CD4-positive, alpha-beta memory T cell (primary cell): ENCODE results near the gene AMZ2. TPM values are rescaled to one million over a fixed set of nuclear protein-coding genes. Genes with fewer than 3 reads are reported as not detected.
"Not testable (repeated sequence)": the region's sequence is repeated elsewhere in the genome, so short reads cannot be mapped to it uniquely, and the experiment has no call there.

ENCODE experiments used
- CTCF ChIA-PET: fragments of 350-600 bp; sonication (Branson Sonifier 250); formaldehyde crosslinking; loops from one replicate; lab custom pipeline; 2021; ENCODE audit warnings: inconsistent platforms; ENCODE audit not compliant: partially characterized antibody; lab: Charles Lee
- POLR2A ChIA-PET: fragments of 350-600 bp; sonication (Branson Sonifier 250); formaldehyde crosslinking; loops from one replicate; lab custom pipeline; 2021; ENCODE audit not compliant: partially characterized antibody; lab: Charles Lee
- DNase-seq, 5 donors: peaks; one replicate each; pipeline versions ENCODE4 v3.0.0 to v3.0.0-alpha.2; 2020 to 2022; ENCODE audit warnings: mixed read lengths in 1 of 5
- H3K27ac ChIP-seq: one replicate; pipeline ENCODE4 v1.7.0; 2013; ENCODE audit warnings: low read depth, low read length
- H3K27me3 ChIP-seq: 2 replicates; pipeline ENCODE4 v1.7.0; 2013; ENCODE audit warnings: mild to moderate bottlenecking, low read length, moderate library complexity; ENCODE audit not compliant: insufficient read depth
- H3K36me3 ChIP-seq: 2 replicates; pipeline ENCODE4 v1.7.0; 2013; ENCODE audit warnings: mild to moderate bottlenecking, low read length, moderate library complexity; ENCODE audit not compliant: insufficient read depth
- H3K4me1 ChIP-seq: 2 replicates; pipeline ENCODE4 v1.7.0; 2013; ENCODE audit warnings: mild to moderate bottlenecking, low read length, moderate library complexity; ENCODE audit not compliant: insufficient read depth
- H3K4me3 ChIP-seq, 2 donors: one replicate each; pipeline ENCODE4 v1.7.0; 2013; ENCODE audit warnings: low read length in 2 of 2, mild to moderate bottlenecking in 1 of 2
- H3K9me3 ChIP-seq, 2 donors: one replicate each; pipeline ENCODE4 v1.7.0; 2013; ENCODE audit warnings: low read length in 2 of 2, control low read depth in 1 of 2; ENCODE audit not compliant: control insufficient read depth in 1 of 2
- H3K27ac Mint-ChIP-seq, 7 donors: one replicate each; pipeline ENCODE4 v1.8.0; 2020 to 2021; ENCODE audit warnings: mixed read lengths in 7 of 7, mild to moderate bottlenecking in 6 of 7, inconsistent platforms in 3 of 7, moderate library complexity in 3 of 7
- H3K27me3 Mint-ChIP-seq, 2 donors: one replicate each; pipeline ENCODE4 v1.8.0; 2020 to 2021; ENCODE audit warnings: mixed read lengths in 2 of 2
- H3K36me3 Mint-ChIP-seq, 2 donors: one replicate each; pipeline ENCODE4 v1.8.0; 2020 to 2021; ENCODE audit warnings: mixed read lengths in 2 of 2, inconsistent platforms in 1 of 2, mild to moderate bottlenecking in 1 of 2
- H3K4me1 Mint-ChIP-seq, 4 donors: one replicate each; pipeline ENCODE4 v1.8.0; 2020 to 2021; ENCODE audit warnings: mixed read lengths in 4 of 4, mild to moderate bottlenecking in 1 of 4
- H3K4me3 Mint-ChIP-seq, 8 donors: one replicate each; pipeline ENCODE4 v1.8.0; 2020 to 2021; ENCODE audit warnings: mixed read lengths in 8 of 8, mild to moderate bottlenecking in 7 of 8, moderate library complexity in 6 of 8, inconsistent platforms in 3 of 8
- H3K9me3 Mint-ChIP-seq, 8 donors: one replicate each; pipeline ENCODE4 v1.8.0; 2020 to 2021; ENCODE audit warnings: mixed read lengths in 8 of 8, mild to moderate bottlenecking in 5 of 8, inconsistent platforms in 3 of 8, moderate library complexity in 1 of 8
- intact Hi-C: fragments of 100-400 bp; cut with micrococcal nuclease; formaldehyde crosslinking; loops from one replicate; pipeline ENCODE4 v1.15.1; 2023
- polyA plus RNA-seq, 2 donors: library from polyadenylated mRNA; unstranded; fragments of 300-500 nt; fragmentation: Illumina TruSeq; gene quantifications; one replicate each; pipeline ENCODE4 v1.2.3, GENCODE V29; 2021
- total RNA-seq, 2 experiments: library from RNA; stranded (reverse); gene quantifications; one replicate each; pipeline ENCODE4 v1.2.3, GENCODE V29; 2021

The AMZ2 gene
- total and polyA plus RNA-seq, 4 experiments from 2014 or later, result 66.1 to 161 (median 97.8) TPM

- ChIA-PET CTCF (interaction anchor here (0.7 to 12.6 kb wide), 5 partner anchors 17 to 261 kb away, joined by 3 to 270 read pairs (median 4); no protein-coding TSS in a partner anchor), POLR2A (interaction anchor here (0.7 to 7.5 kb wide), 5 partner anchors 10 to 257 kb away, joined by 3 to 57 read pairs (median 7); partner anchors contain the start of gene AMZ2)
- H3K9me3 ChIP-seq, DNase-seq, H3K9me3 Mint-ChIP-seq, H3K27me3 Mint-ChIP-seq, H3K4me3 Mint-ChIP-seq, H3K27me3 ChIP-seq, H3K36me3 ChIP-seq, H3K27ac ChIP-seq, H3K4me3 ChIP-seq: not testable (repeated sequence)
- H3K4me1 ChIP-seq, result peaks cover 46% of the 10 kb centered on the region
- Mint-ChIP-seq H3K27ac (peak overlapping the region in 4 of 7 donors; percentile 35 to 94 (median 50)), H3K36me3 (peaks cover 0 to 11% of the 10 kb centered on the region in 2 donors), H3K4me1 (peaks cover 20 to 56% (median 30%) of the 10 kb centered on the region in 4 donors)
- intact Hi-C loops, result loop anchor here (5.0 to 10.0 kb wide), 2 partner anchors 100 to 262 kb away; no protein-coding TSS in a partner anchor
Observed at GRCh38 chr17:68202321-68202720, 45.5 kb upstream of the AMZ2 start.

- intact Hi-C loops, result loop anchor here (1.0 to 10.0 kb wide), 8 partner anchors 24 to 260 kb away; partner anchors contain the start of gene AMZ2
- Mint-ChIP-seq H3K9me3 (no peaks in the 10 kb centered on the region), H3K27ac (peak overlapping the region; percentile 10 to 94 (median 60)), H3K4me1 (peaks cover 21 to 51% (median 34%) of the 10 kb centered on the region in 4 donors), H3K36me3 (peaks cover 11 to 22% of the 10 kb centered on the region in 2 donors), H3K27me3 (no peaks in the 10 kb centered on the region), H3K4me3 (peak overlapping the region; percentile 61 to 93 (median 82))
- Histone ChIP-seq H3K9me3 (no peaks in the 10 kb centered on the region), H3K4me3 (peak overlapping the region in 1 of 2 donors; percentile 65), H3K27ac (peak overlapping the region; percentile 72), H3K27me3 (no peaks in the 10 kb centered on the region), H3K4me1 (peaks cover 45% of the 10 kb centered on the region), H3K36me3 (peaks cover 6% of the 10 kb centered on the region)
- POLR2A ChIA-PET, result interaction anchor here (0.6 to 4.1 kb wide), 20 partner anchors 8 to 258 kb away, joined by 3 to 84 read pairs (median 5); partner anchors contain the start of genes AMZ2, ARSG, SLC16A6 and WIPI1
- DNase-seq, result no peak
- CTCF ChIA-PET, result interaction anchor here (0.6 to 12.6 kb wide), 13 partner anchors 8 to 259 kb away, joined by 3 to 270 read pairs (median 5); no protein-coding TSS in a partner anchor
Observed at GRCh38 chr17:68204736-68205135, 43.1 kb upstream of the AMZ2 start.

GRCh38 chr17:68205251-68205807 is 42.5 kb upstream of the AMZ2 start:
- H3K4me1 Mint-ChIP-seq, result peaks cover 20 to 49% (median 33%) of the 10 kb centered on the region in 4 donors
- intact Hi-C loops, result loop anchor here (1.0 to 10.0 kb wide), 7 partner anchors 25 to 259 kb away; partner anchors contain the start of gene AMZ2
- peak; percentile 88 to 94 (median 89) for DNase-seq
- Histone ChIP-seq H3K27me3 (no peaks in the 10 kb centered on the region), H3K4me3 (peak overlapping the region in 1 of 2 donors; percentile 65), H3K36me3 (peaks cover 10% of the 10 kb centered on the region), H3K4me1 (peaks cover 43% of the 10 kb centered on the region), H3K9me3 (no peaks in the 10 kb centered on the region), H3K27ac (peak overlapping the region; percentile 72)
- H3K9me3 Mint-ChIP-seq, result no peaks in the 10 kb centered on the region
- POLR2A ChIA-PET, result interaction anchor here (0.6 to 4.1 kb wide), 27 partner anchors 8 to 307 kb away, joined by 3 to 84 read pairs (median 5); partner anchors contain the start of genes AMZ2, ARSG, PRKAR1A and SLC16A6
- H3K4me3 Mint-ChIP-seq, result peak overlapping the region; percentile 79 to 93 (median 89)
- CTCF ChIA-PET, result interaction anchor here (0.6 to 12.6 kb wide), 15 partner anchors 10 to 259 kb away, joined by 3 to 270 read pairs (median 5); partner anchors contain the start of genes AMZ2, ARSG and SLC16A6
- H3K27ac Mint-ChIP-seq, result peak overlapping the region; percentile 74 to 94 (median 92)
- peaks cover 15 to 27% of the 10 kb centered on the region in 2 donors for H3K36me3 Mint-ChIP-seq
- no peaks in the 10 kb centered on the region for H3K27me3 Mint-ChIP-seq

- peaks cover 14% of the 10 kb centered on the region for H3K36me3 ChIP-seq
- Mint-ChIP-seq H3K36me3 (peaks cover 22 to 34% of the 10 kb centered on the region in 2 donors), H3K4me3 (peak overlapping the region; percentile 91 to 100 (median 94)), H3K27me3 (no peaks in the 10 kb centered on the region), H3K4me1 (peaks cover 24 to 49% (median 35%) of the 10 kb centered on the region in 4 donors), H3K27ac (peak overlapping the region; percentile 90 to 98 (median 94)), H3K9me3 (no peaks in the 10 kb centered on the region)
- H3K4me1 ChIP-seq, result peaks cover 44% of the 10 kb centered on the region
- H3K9me3 ChIP-seq, result no peaks in the 10 kb centered on the region
- H3K27ac ChIP-seq, result peak overlapping the region; percentile 72
- intact Hi-C loops, result loop anchor here (1.0 to 10.0 kb wide), 7 partner anchors 26 to 259 kb away; partner anchors contain the start of gene AMZ2
- peak overlapping the region; percentile 47 to 65 for H3K4me3 ChIP-seq
- POLR2A ChIA-PET, result interaction anchor here (0.6 to 4.1 kb wide), 25 partner anchors 9 to 306 kb away, joined by 3 to 84 read pairs (median 5); partner anchors contain the start of genes AMZ2, ARSG, PRKAR1A and SLC16A6
- H3K27me3 ChIP-seq, result no peaks in the 10 kb centered on the region
- DNase-seq, result peak; percentile 44 to 67 (median 54)
- CTCF ChIA-PET, result interaction anchor here (1.1 to 12.6 kb wide), 10 partner anchors 11 to 231 kb away, joined by 3 to 270 read pairs (median 6); partner anchors contain the start of genes AMZ2, ARSG and SLC16A6
Observed at GRCh38 chr17:68205808-68206720, 41.8 kb upstream of the AMZ2 start.

- intact Hi-C loops, result loop anchor here (10.0 kb wide), 1 partner anchor 257 kb away; no protein-coding TSS in a partner anchor
- no peaks in the 10 kb centered on the region for H3K27me3 Mint-ChIP-seq
- peaks cover 41% of the 10 kb centered on the region for H3K4me1 ChIP-seq
- peak overlapping the region in 6 of 8 donors; percentile 5 to 100 (median 79) for H3K4me3 Mint-ChIP-seq
- H3K27me3 ChIP-seq, result no peaks in the 10 kb centered on the region
- peak overlapping the region in 3 of 7 donors; percentile 15 to 84 (median 57) for H3K27ac Mint-ChIP-seq
- POLR2A ChIA-PET, result interaction anchor here (0.6 to 4.1 kb wide), 5 partner anchors 23 to 250 kb away, joined by 3 to 84 read pairs (median 4); partner anchors contain the start of genes AMZ2 and WIPI1
- peaks cover 18% of the 10 kb centered on the region for H3K36me3 ChIP-seq
- H3K9me3 ChIP-seq, result no peaks in the 10 kb centered on the region
- peak overlapping the region in 1 of 2 donors; percentile 65 for H3K4me3 ChIP-seq
- no peaks in the 10 kb centered on the region for H3K9me3 Mint-ChIP-seq
- peaks cover 26 to 46% (median 36%) of the 10 kb centered on the region in 4 donors for H3K4me1 Mint-ChIP-seq
- CTCF ChIA-PET, result interaction anchor here (0.6 to 1.2 kb wide), 6 partner anchors 31 to 281 kb away, joined by 3 to 5 read pairs (median 3); partner anchors contain the start of gene AMZ2
- no peak overlapping the region for H3K27ac ChIP-seq
- H3K36me3 Mint-ChIP-seq, result peaks cover 26 to 37% of the 10 kb centered on the region in 2 donors
- no peak for DNase-seq
Observed at GRCh38 chr17:68207651-68208253, 40.1 kb upstream of the AMZ2 start.

- intact Hi-C loops, result loop anchor here (10.0 kb wide), 1 partner anchor 256 kb away; no protein-coding TSS in a partner anchor
- not testable (repeated sequence) for H3K27me3 Mint-ChIP-seq, DNase-seq, H3K27ac ChIP-seq, H3K27me3 ChIP-seq, H3K4me3 ChIP-seq, H3K9me3 ChIP-seq, H3K9me3 Mint-ChIP-seq
- Histone ChIP-seq H3K4me1 (peaks cover 48% of the 10 kb centered on the region), H3K36me3 (peaks cover 18% of the 10 kb centered on the region)
- H3K27ac Mint-ChIP-seq, result peak overlapping the region in 3 of 7 donors; percentile 30 to 65 (median 31)
- ChIA-PET POLR2A (interaction anchor here (0.6 to 1.4 kb wide), 4 partner anchors 24 to 249 kb away, joined by 3 to 5 read pairs (median 4); partner anchors contain the start of genes AMZ2 and WIPI1), CTCF (interaction anchor here (0.6 to 1.2 kb wide), 6 partner anchors 30 to 280 kb away, joined by 3 to 5 read pairs (median 3); partner anchors contain the start of gene AMZ2)
- H3K4me3 Mint-ChIP-seq, result peak overlapping the region in 5 of 8 donors; percentile 12 to 67 (median 36)
- H3K4me1 Mint-ChIP-seq, result peaks cover 34 to 50% (median 45%) of the 10 kb centered on the region in 4 donors
- peaks cover 34 to 45% of the 10 kb centered on the region in 2 donors for H3K36me3 Mint-ChIP-seq
Observed at GRCh38 chr17:68208651-68209050, 39.2 kb upstream of the AMZ2 start.
